ENCODE data around the gene ANKRD30B.
"Not testable (repeated sequence)": the region's sequence is repeated elsewhere in the genome, so short reads cannot be mapped to it uniquely, and the experiment has no call there.

Gene ANKRD30B

GRCh38 chr18:14747513-14748474 is at the start of gene ANKRD30B:
ANKRD30B (plus strand) TSS chr18:14748172; CDS start chr18:14748420, 248 bp downstream.
- no peak for DNase-seq

- not testable (repeated sequence) for DNase-seq
Observed at GRCh38 chr18:14701286-14702040, 46.5 kb upstream of the ANKRD30B start.

GRCh38 chr18:14709761-14710160 is 38.2 kb upstream of the ANKRD30B start:
- not testable (repeated sequence) for DNase-seq

GRCh38 chr18:14721569-14721968 is 26.4 kb upstream of the ANKRD30B start:
- not testable (repeated sequence) for DNase-seq

- not testable (repeated sequence) for DNase-seq
Observed at GRCh38 chr18:14739056-14739455, 8.9 kb upstream of the ANKRD30B start.

- no peak for DNase-seq
Observed at GRCh38 chr18:14746897-14747296, 1.1 kb upstream of the ANKRD30B start.

- no peak for DNase-seq
Observed at GRCh38 chr18:14748496-14748895, 524 bp downstream of the ANKRD30B start.

GRCh38 chr18:14763566-14763965 is 15.6 kb downstream of the ANKRD30B start:
- not testable (repeated sequence) for DNase-seq

GRCh38 chr18:14767474-14767873 is 19.5 kb downstream of the ANKRD30B start:
- DNase-seq = no peak

GRCh38 chr18:14768241-14768640 is 20.3 kb downstream of the ANKRD30B start:
- DNase-seq = no peak

- no peak for DNase-seq
Observed at GRCh38 chr18:14769381-14769780, 21.4 kb downstream of the ANKRD30B start.

- DNase-seq = no peak
Observed at GRCh38 chr18:14776801-14777200, 28.8 kb downstream of the ANKRD30B start.

- no peak for DNase-seq
Observed at GRCh38 chr18:14781671-14782070, 33.7 kb downstream of the ANKRD30B start.

- DNase-seq = no peak
Observed at GRCh38 chr18:14784133-14784532, 36.2 kb downstream of the ANKRD30B start.

GRCh38 chr18:14796876-14797275 is 48.9 kb downstream of the ANKRD30B start:
- DNase-seq = not testable (repeated sequence)

GRCh38 chr18:14797969-14798764 is 50.2 kb downstream of the ANKRD30B start:
- not testable (repeated sequence) for DNase-seq

- not testable (repeated sequence) for DNase-seq
Observed at GRCh38 chr18:14811081-14811480, 63.1 kb downstream of the ANKRD30B start.

- not testable (repeated sequence) for DNase-seq
Observed at GRCh38 chr18:14826972-14827632, 79.1 kb downstream of the ANKRD30B start.

GRCh38 chr18:14841607-14842006 is 93.6 kb downstream of the ANKRD30B start:
- not testable (repeated sequence) for DNase-seq

GRCh38 chr18:14851533-14851932 is 103.6 kb downstream of the ANKRD30B start:
- not testable (repeated sequence) for DNase-seq

- not testable (repeated sequence) for DNase-seq
Observed at GRCh38 chr18:14855634-14856033, 107.7 kb downstream of the ANKRD30B start.

GRCh38 chr18:14856256-14856655 is 108.3 kb downstream of the ANKRD30B start:
- not testable (repeated sequence) for DNase-seq

Measured in stimulated activated CD4-positive, alpha-beta T cell treated with anti-CD3 and anti-CD28 coated beads, Interleukin-4, amount 100 ng/mL, for 4 hours (primary cell).